MM.1S (cell line): ENCODE data around the gene FGF1.

Experiments
- DNase-seq: peaks from one replicate; pipeline ENCODE4 v3.0.0-alpha.2; 2015
- H2AFZ ChIP-seq: fragments of 300-600 bp; sonication (generic); 2 replicates; pipeline ENCODE4 v1.6.0; 2016; ENCODE audit warnings: antibody characterized with exemption, low read length
- H3F3A ChIP-seq: fragments of 300-600 bp; sonication (generic); 2 replicates; pipeline ENCODE4 v1.6.1; 2016; ENCODE audit warnings: mild to moderate bottlenecking, antibody characterized with exemption, low read length, moderate library complexity, mixed read lengths; ENCODE audit not compliant: insufficient read depth
- H3K27ac ChIP-seq: fragments of 300-600 bp; sonication (generic); 2 replicates; pipeline ENCODE4 v1.5.1; 2016; ENCODE audit warnings: mild to moderate bottlenecking, low read length
- H3K27me3 ChIP-seq: fragments of 300-600 bp; sonication (generic); replicated peaks from 2 replicates; pipeline ENCODE4 v1.6.0; 2016; ENCODE audit warnings: low read length; ENCODE audit not compliant: insufficient read depth
- H3K36me3 ChIP-seq: fragments of 300-600 bp; sonication (generic); replicated peaks from 2 replicates; pipeline ENCODE4 v1.6.1; 2016; ENCODE audit warnings: mild to moderate bottlenecking, low read length, mixed read lengths; ENCODE audit not compliant: insufficient read depth
- H3K4me1 ChIP-seq: fragments of 300-600 bp; sonication (generic); 2 replicates; pipeline ENCODE4 v1.6.1; 2016; ENCODE audit warnings: low read length, mixed read lengths
- H3K4me2 ChIP-seq: fragments of 300-600 bp; sonication (generic); 2 replicates; pipeline ENCODE4 v1.6.0; 2016; ENCODE audit warnings: low read depth, low read length
- H3K4me3 ChIP-seq: fragments of 300-600 bp; sonication (generic); 2 replicates; pipeline ENCODE4 v1.5.1; 2016; ENCODE audit warnings: low read length, mixed read lengths
- H3K79me2 ChIP-seq: fragments of 300-600 bp; sonication (generic); 2 replicates; pipeline ENCODE4 v1.6.1; 2016; ENCODE audit warnings: mixed run types, low read length, mixed read lengths
- H3K9ac ChIP-seq: fragments of 300-600 bp; sonication (generic); 2 replicates; pipeline ENCODE4 v1.6.1; 2016; ENCODE audit warnings: low read length, mixed read lengths
- H3K9me2 ChIP-seq: fragments of 300-600 bp; sonication (generic); replicated peaks from 2 replicates; pipeline ENCODE4 v1.6.1; 2016; ENCODE audit warnings: mild to moderate bottlenecking, low read length, mixed read lengths; ENCODE audit not compliant: insufficient read depth
- H3K9me3 ChIP-seq: fragments of 300-600 bp; sonication (generic); replicated peaks from 2 replicates; pipeline ENCODE4 v1.6.1; 2016; ENCODE audit warnings: mild to moderate bottlenecking, low read length, mixed read lengths; ENCODE audit not compliant: insufficient read depth
- H4K20me1 ChIP-seq: fragments of 300-600 bp; sonication (generic); 2 replicates; pipeline ENCODE4 v1.6.1; 2016; ENCODE audit warnings: mild to moderate bottlenecking, low read length, moderate library complexity, mixed read lengths; ENCODE audit not compliant: insufficient read depth
- CTCF ChIP-seq: fragments of 300-600 bp; sonication (generic); IDR thresholded peaks from 2 replicates; pipeline ENCODE4 v1.5.1; 2016; ENCODE audit warnings: antibody characterized with exemption, low read length, mixed read lengths
- EZH2 ChIP-seq: fragments of 300-600 bp; sonication (generic); optimal IDR thresholded peaks from 2 replicates; pipeline ENCODE3; 2017; ENCODE audit warnings: low read depth, mild to moderate bottlenecking, antibody characterized with exemption, low read length, mixed read lengths
- EZH2phosphoT487 ChIP-seq: fragments of 300-600 bp; sonication (generic); IDR thresholded peaks from 2 replicates; pipeline ENCODE4 v1.6.1; 2018; ENCODE audit warnings: antibody characterized with exemption, low read length

FGF1 gene

GRCh38 chr5:142545650-142546322, 140.1 kb downstream of the FGF1 start:
- no peaks in the 10 kb centered on the region for H3K4me1 ChIP-seq
- H3K4me2 ChIP-seq, result no peak overlapping the region
- TF ChIP-seq CTCF, result no peak
- no peak for TF ChIP-seq EZH2phosphoT487
- no peak for TF ChIP-seq EZH2

GRCh38 chr5:142544946-142545649, 140.8 kb downstream of the FGF1 start:
- H3K9me2 ChIP-seq, result no peaks in the 10 kb centered on the region
- H3F3A ChIP-seq, result no peaks in the 10 kb centered on the region
- H3K27ac ChIP-seq, result no peak overlapping the region
- H3K4me1 ChIP-seq, result no peaks in the 10 kb centered on the region
- H3K27me3 ChIP-seq, result no peaks in the 10 kb centered on the region
- TF ChIP-seq EZH2phosphoT487 (no peak), CTCF (no peak), EZH2 (no peak)
- no peaks in the 10 kb centered on the region for H3K79me2 ChIP-seq
- no peak overlapping the region for H2AFZ ChIP-seq
- no peaks in the 10 kb centered on the region for H3K36me3 ChIP-seq
- no peak overlapping the region for H3K9ac ChIP-seq
- H3K4me2 ChIP-seq, result no peak overlapping the region
- no peak overlapping the region for H3K4me3 ChIP-seq
- H4K20me1 ChIP-seq, result no peaks in the 10 kb centered on the region
- DNase-seq, result no peak
- no peaks in the 10 kb centered on the region for H3K9me3 ChIP-seq

More at GRCh38 chr5:142545650-142546322, 140.1 kb downstream of the FGF1 start:
- no peak overlapping the region for H3K9ac ChIP-seq
- H3K36me3 ChIP-seq, result no peaks in the 10 kb centered on the region
- no peak overlapping the region for H3K27ac ChIP-seq
- H3K9me3 ChIP-seq, result no peaks in the 10 kb centered on the region
- H3K4me3 ChIP-seq, result no peak overlapping the region
- no peak for DNase-seq
- H4K20me1 ChIP-seq, result no peaks in the 10 kb centered on the region
- no peaks in the 10 kb centered on the region for H3F3A ChIP-seq
- no peaks in the 10 kb centered on the region for H3K9me2 ChIP-seq
- H2AFZ ChIP-seq, result no peak overlapping the region
- H3K79me2 ChIP-seq, result no peaks in the 10 kb centered on the region
- no peaks in the 10 kb centered on the region for H3K27me3 ChIP-seq

GRCh38 chr5:142544071-142544753, 141.7 kb downstream of the FGF1 start:
- no peak overlapping the region for H2AFZ ChIP-seq
- no peak overlapping the region for H3K4me2 ChIP-seq
- H3K79me2 ChIP-seq, result no peaks in the 10 kb centered on the region
- H3K4me1 ChIP-seq, result no peaks in the 10 kb centered on the region
- TF ChIP-seq EZH2 (no peak), EZH2phosphoT487 (no peak), CTCF (no peak)
- H3K27ac ChIP-seq, result no peak overlapping the region
- H3K9me3 ChIP-seq, result no peaks in the 10 kb centered on the region
- no peaks in the 10 kb centered on the region for H4K20me1 ChIP-seq
- DNase-seq, result no peak
- no peak overlapping the region for H3K9ac ChIP-seq
- H3K4me3 ChIP-seq, result no peak overlapping the region
- H3K9me2 ChIP-seq, result no peaks in the 10 kb centered on the region
- H3K36me3 ChIP-seq, result no peaks in the 10 kb centered on the region
- no peaks in the 10 kb centered on the region for H3K27me3 ChIP-seq
- no peaks in the 10 kb centered on the region for H3F3A ChIP-seq
